G401.6 (cell line): ENCODE results near the gene CCDC24.
A peak's percentile ranks its signal among the peaks of the same experiment; 100 is the strongest.

Experiments used
- FAIRE-seq: peaks from 2 replicates; lab custom pipeline; 2012; peaks lifted over from hg19 to GRCh38; lab: Jason Lieb, UNC

CCDC24 gene

GRCh38 chr1:43991476-43992231 lies at the start of gene CCDC24:
Gene CCDC24, plus strand, starts transcription at chr1:43991599. Its CDS starts 280 bp downstream, at chr1:43991879.
- peak; percentile 71 for FAIRE-seq

GRCh38 chr1:43942411-43942810 lies 49.0 kb upstream of the CCDC24 start:
- no peak for FAIRE-seq

- no peak for FAIRE-seq
These were observed 46.5 kb upstream of the CCDC24 start for GRCh38 chr1:43944860-43945259.

GRCh38 chr1:43945674-43946235 lies 45.6 kb upstream of the CCDC24 start:
- no peak for FAIRE-seq

GRCh38 chr1:43946236-43947060 lies 45.0 kb upstream of the CCDC24 start, which contains the start of gene IPO13:
Gene IPO13, plus strand, starts transcription at chr1:43946950. Its CDS starts 651 bp downstream, at chr1:43947601.
- FAIRE-seq = peak; percentile 75

GRCh38 chr1:43947061-43947873 lies 44.1 kb upstream of the CCDC24 start:
- FAIRE-seq = no peak

GRCh38 chr1:43947874-43948437 lies 43.4 kb upstream of the CCDC24 start:
- FAIRE-seq = no peak

- FAIRE-seq = no peak
These were observed 41.7 kb upstream of the CCDC24 start for GRCh38 chr1:43949678-43950077.

- no peak for FAIRE-seq
These were observed 40.1 kb upstream of the CCDC24 start for GRCh38 chr1:43951021-43951985.

- FAIRE-seq = no peak
These were observed 38.6 kb upstream of the CCDC24 start for GRCh38 chr1:43952731-43953346.

- no peak for FAIRE-seq
These were observed 38.0 kb upstream of the CCDC24 start for GRCh38 chr1:43953361-43953760.

- FAIRE-seq = no peak
These were observed 37.4 kb upstream of the CCDC24 start for GRCh38 chr1:43954036-43954435.

GRCh38 chr1:43956234-43956633 lies 35.2 kb upstream of the CCDC24 start:
- no peak for FAIRE-seq

GRCh38 chr1:43957407-43958040 lies 33.9 kb upstream of the CCDC24 start:
- FAIRE-seq = no peak

GRCh38 chr1:43958351-43959255 lies 32.8 kb upstream of the CCDC24 start:
- FAIRE-seq = no peak

- no peak for FAIRE-seq
These were observed 30.6 kb upstream of the CCDC24 start for GRCh38 chr1:43960798-43961197.

- no peak for FAIRE-seq
These were observed 29.7 kb upstream of the CCDC24 start for GRCh38 chr1:43961692-43962091.

- no peak for FAIRE-seq
These were observed 29.1 kb upstream of the CCDC24 start for GRCh38 chr1:43962324-43962723.

- FAIRE-seq = no peak
These were observed 28.4 kb upstream of the CCDC24 start for GRCh38 chr1:43963006-43963405.
